ENCODE measurements around the gene KNG1.

The KNG1 gene

DNA sequence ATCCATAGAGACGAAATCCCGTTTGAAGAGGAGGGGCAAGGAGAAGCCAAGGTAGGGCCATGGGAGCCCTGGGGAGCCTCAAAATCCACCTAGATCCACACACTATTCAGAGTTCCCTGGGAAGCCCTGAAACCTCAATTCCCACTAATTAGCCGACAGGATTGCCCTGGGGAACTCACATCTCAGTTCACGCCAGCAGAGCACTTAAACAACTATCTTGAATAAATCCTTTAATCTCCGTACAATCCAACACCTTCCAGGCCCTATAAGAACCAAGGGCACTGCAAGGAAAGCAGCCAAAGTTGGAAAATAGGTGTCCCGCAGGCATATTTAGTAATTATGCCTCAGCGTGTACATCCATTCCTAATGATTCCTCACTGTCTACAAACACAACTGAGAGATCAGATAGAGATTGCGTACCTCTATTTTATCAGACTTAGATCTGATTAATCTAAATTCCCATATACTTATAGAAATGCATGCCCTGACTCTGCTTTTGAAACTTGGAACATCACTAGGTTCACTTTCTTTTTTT, 40.6 kb downstream of the KNG1 start:
- no peak overlapping the region for H3K4me3 ChIP-seq (ENCODE audit: low read depth, low read length)
- no peak for TF ChIP-seq CTCF (IDR thresholded peaks at IDR 0.05; ENCODE audit: borderline replicate concordance, insufficient read depth, low read depth, low read length)

- TF ChIP-seq CTCF (IDR thresholded peaks at IDR 0.05; ENCODE audit: borderline replicate concordance, insufficient read depth, low read depth, low read length), result no peak
- no peak overlapping the region for H3K4me3 ChIP-seq (ENCODE audit: low read depth, low read length)
Observed at GRCh38 chr3:186759231-186759930, 42.2 kb downstream of the KNG1 start.

- H3K4me3 ChIP-seq (ENCODE audit: low read depth, low read length), result no peak overlapping the region
Observed at GRCh38 chr3:186760141-186760833, 43.1 kb downstream of the KNG1 start.

GRCh38 chr3:186760897-186761447, 43.8 kb downstream of the KNG1 start:
- no peak for TF ChIP-seq CTCF (IDR thresholded peaks at IDR 0.05; ENCODE audit: borderline replicate concordance, insufficient read depth, low read depth, low read length)
- H3K4me3 ChIP-seq (ENCODE audit: low read depth, low read length), result no peak overlapping the region

More at GRCh38 chr3:186760141-186760833, 43.1 kb downstream of the KNG1 start:
- no peak for TF ChIP-seq CTCF (IDR thresholded peaks at IDR 0.05; ENCODE audit: borderline replicate concordance, insufficient read depth, low read depth, low read length)

- no peak for TF ChIP-seq CTCF (IDR thresholded peaks at IDR 0.05; ENCODE audit: borderline replicate concordance, insufficient read depth, low read depth, low read length)
- H3K4me3 ChIP-seq (ENCODE audit: low read depth, low read length), result peak overlapping the region; percentile 66
Observed at GRCh38 chr3:186772281-186772694, 55.1 kb downstream of the KNG1 start.

DNA sequence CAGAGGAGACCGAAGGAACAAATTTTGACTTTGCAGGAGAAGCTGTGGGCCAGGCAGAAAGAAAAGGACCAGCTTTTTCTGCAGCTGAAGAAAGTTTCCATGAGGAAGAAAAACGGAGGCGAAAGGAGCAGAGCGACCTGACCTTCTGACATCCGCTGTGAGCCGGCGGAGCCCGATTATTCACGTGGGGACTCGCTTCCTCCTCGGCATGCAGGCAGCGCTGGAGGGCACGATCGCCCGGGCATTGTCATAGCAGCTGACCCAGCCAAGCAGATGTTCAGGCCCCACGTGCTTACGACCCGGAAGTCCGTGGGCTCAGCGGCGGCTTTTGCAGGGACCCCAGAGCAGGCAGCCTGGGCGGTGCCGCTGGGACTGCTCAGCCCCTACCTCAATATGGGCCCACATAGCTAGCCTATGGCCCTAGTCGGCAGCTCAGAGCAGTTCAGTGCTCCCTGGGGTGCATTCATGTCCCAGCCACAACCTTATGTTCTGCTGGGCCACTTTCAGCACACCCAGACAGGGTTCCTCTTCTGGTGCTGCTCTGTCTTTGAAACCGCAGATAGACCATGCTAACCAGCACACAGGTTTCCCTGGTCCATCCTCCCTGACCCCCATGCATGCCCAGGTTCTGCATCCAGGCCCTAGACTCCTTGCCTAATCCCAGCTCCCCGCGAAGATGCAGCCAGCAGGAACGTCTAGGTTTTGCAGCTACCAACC, 55.7 kb downstream of the KNG1 start:
- no peak for TF ChIP-seq CTCF (IDR thresholded peaks at IDR 0.05; ENCODE audit: borderline replicate concordance, insufficient read depth, low read depth, low read length)
- H3K4me3 ChIP-seq (ENCODE audit: low read depth, low read length), result peak overlapping the region; percentile 66

Measured in GM12875 (cell line).